Measurements from ENCODE around the gene GBX2. TPM values are rescaled to one million over a fixed set of nuclear protein-coding genes. Genes with fewer than 3 reads are reported as not detected.

The GBX2 gene
- total and polyA plus RNA-seq, 2 of the 8 experiments (the other 6 are each of a cell fraction or from before 2014, with no cell fraction given), result 0.38 to 0.89 TPM

GRCh38 chr2:236179236-236180075, 11.3 kb upstream of the GBX2 start (continued):
- TF ChIP-seq CHD7 (IDR thresholded peaks at IDR 0.05; ENCODE audit: insufficient replicate concordance, low read length), result no peak
- TF ChIP-seq TCF12 (IDR thresholded peaks at IDR 0.05; ENCODE audit: low read depth, low read length), result no peak
- no peak for TF ChIP-seq HDAC6 (IDR thresholded peaks at IDR 0.05; ENCODE audit: low read depth, low read length)
- no peak for TF ChIP-seq KDM1A (IDR thresholded peaks at IDR 0.05; ENCODE audit: borderline replicate concordance, low read length)
- peak; percentile 99 for TF ChIP-seq HDAC2 (IDR thresholded peaks at IDR 0.05; ENCODE audit: borderline replicate concordance in 1 of 2, low read depth in 2 of 2, low read length in 2 of 2)
- peak; percentile 54 for TF ChIP-seq EZH2 (IDR thresholded peaks at IDR 0.05; ENCODE audit: low read depth, low read length, severe bottlenecking)
- no peak for TF ChIP-seq ATF2 (IDR thresholded peaks at IDR 0.05; ENCODE audit: low read length)

All from H1 (cell line).